Activated CD4-positive, alpha-beta T cell treated with anti-CD3 and anti-CD28 coated beads for 36 hours (primary cell): Measurements from ENCODE around the gene THAP4. TPM values are rescaled to one million over a fixed set of nuclear protein-coding genes. Genes with fewer than 3 reads are reported as not detected.
A peak's percentile ranks its signal among the peaks of the same experiment; 100 is the strongest.

Experiments
- ATAC-seq: fragments of 200-7000 bp; cut with Tn5 transposase; one replicate; pipeline ENCODE4 v1.10.0; 2021; ENCODE audit warnings: mild to moderate bottlenecking, moderate library complexity
- CTCF ChIA-PET: fragments of 350-600 bp; sonication (Branson Sonifier 250); formaldehyde crosslinking; loops from one replicate; lab custom pipeline; 2021; ENCODE audit warnings: antibody characterized with exemption; lab: Charles Lee
- POLR2A ChIA-PET: fragments of 350-600 bp; sonication (Branson Sonifier 250); formaldehyde crosslinking; loops from one replicate; lab custom pipeline; 2021; ENCODE audit warnings: antibody characterized with exemption, inconsistent platforms; lab: Charles Lee
- DNase-seq: peaks from one replicate; pipeline ENCODE4 v3.0.0-alpha.2; 2020
- H3K27ac Mint-ChIP-seq: one replicate; pipeline ENCODE4 v1.8.0; 2021; ENCODE audit warnings: mixed read lengths
- H3K27me3 Mint-ChIP-seq: one replicate; pipeline ENCODE4 v1.8.0; 2021; ENCODE audit warnings: mixed read lengths
- H3K36me3 Mint-ChIP-seq: one replicate; pipeline ENCODE4 v1.8.0; 2021; ENCODE audit warnings: low read depth, mixed read lengths
- H3K4me1 Mint-ChIP-seq: one replicate; pipeline ENCODE4 v1.8.0; 2021; ENCODE audit warnings: mixed read lengths
- H3K4me3 Mint-ChIP-seq: one replicate; pipeline ENCODE4 v1.8.0; 2021; ENCODE audit warnings: mild to moderate bottlenecking, moderate library complexity, mixed read lengths
- H3K9me3 Mint-ChIP-seq: one replicate; pipeline ENCODE4 v1.8.0; 2021; ENCODE audit warnings: low read depth, mixed read lengths
- intact Hi-C, 2 experiments: fragments of 100-400 bp; cut with DNase I in 1 of 2; cut with micrococcal nuclease in 1 of 2; formaldehyde crosslinking; loops; one replicate each; pipeline versions ENCODE4 v1.14.2 to v1.15.1; 2022 to 2024; cut with DNase I, micrococcal nuclease
- total RNA-seq, 2 experiments: library from RNA; stranded (reverse); gene quantifications; one replicate each; pipeline ENCODE4 v1.2.3, GENCODE V29; 2021

The THAP4 gene
- total RNA-seq, 2 experiments from 2014 or later: 42.5 to 54.1 TPM

DNA sequence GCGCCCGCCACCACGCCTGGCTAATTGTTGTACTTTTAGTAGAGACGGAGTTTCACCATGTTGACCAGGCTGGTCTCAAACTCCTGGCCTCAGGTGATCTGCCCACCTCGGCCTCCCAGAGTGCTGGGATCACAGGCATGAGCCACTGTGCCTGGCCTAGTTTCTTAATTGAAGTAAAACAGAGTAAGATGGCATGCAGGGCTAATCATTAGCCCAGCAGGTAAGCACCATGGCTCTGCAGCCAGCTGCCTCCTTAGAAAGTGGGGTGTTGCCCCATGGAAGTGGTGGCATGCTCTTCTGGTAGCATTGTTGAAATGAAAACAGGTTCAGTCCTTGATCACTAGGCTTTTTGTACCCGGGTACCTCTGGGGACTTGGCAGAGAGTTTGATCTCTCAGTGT is 13.0 kb upstream of the THAP4 start:
- peaks cover 15% of the 10 kb centered on the region for H3K36me3 Mint-ChIP-seq
- DNase-seq (no peak), ATAC-seq (no peak)
- ChIA-PET CTCF (interaction anchor here (0.6 kb wide), 1 partner anchor 95 kb away, joined by 3 read pairs; no protein-coding TSS in a partner anchor), POLR2A (no interaction called here)
- H3K4me1 Mint-ChIP-seq: peaks cover 9% of the 10 kb centered on the region
- no peaks in the 10 kb centered on the region for H3K27me3 Mint-ChIP-seq
- H3K27ac Mint-ChIP-seq: no peak overlapping the region
- no peaks in the 10 kb centered on the region for H3K9me3 Mint-ChIP-seq
- intact Hi-C loops: no loop called here
- H3K4me3 Mint-ChIP-seq: no peak overlapping the region

- DNase-seq (no peak), ATAC-seq (no peak)
- intact Hi-C loops: no loop called here
- Mint-ChIP-seq H3K27me3 (no peaks in the 10 kb centered on the region), H3K27ac (peak overlapping the region; percentile 47), H3K9me3 (no peaks in the 10 kb centered on the region), H3K4me1 (peaks cover 9% of the 10 kb centered on the region), H3K4me3 (no peak overlapping the region), H3K36me3 (peaks cover 12% of the 10 kb centered on the region)
- CTCF ChIA-PET: interaction anchor here (0.6 kb wide), 1 partner anchor 94 kb away, joined by 3 read pairs; no protein-coding TSS in a partner anchor
- POLR2A ChIA-PET: no interaction called here
These were observed 12.4 kb upstream of the THAP4 start for GRCh38 chr2:241649404-241649803.

DNA sequence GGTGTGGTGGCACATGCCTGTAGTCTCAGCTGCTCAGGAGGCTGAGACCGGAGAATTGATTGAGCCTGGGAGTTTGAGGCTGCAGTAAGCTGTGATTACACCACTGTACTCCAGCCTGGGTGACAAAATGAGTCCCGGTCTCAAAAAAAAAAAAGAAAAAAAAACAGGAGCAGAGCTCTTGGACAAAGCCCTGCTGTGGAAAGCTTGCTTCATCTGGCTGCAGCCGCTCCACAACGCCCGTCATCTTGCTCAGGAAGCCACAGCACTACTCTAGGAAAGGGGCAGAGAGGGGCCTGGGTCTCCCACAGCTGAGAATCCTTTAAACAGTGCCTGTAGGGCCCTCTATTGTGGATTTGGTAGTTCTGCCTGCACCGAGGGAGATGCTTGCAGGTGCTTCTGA is 11.5 kb upstream of the THAP4 start:
- Mint-ChIP-seq H3K4me3 (no peak overlapping the region), H3K27me3 (no peaks in the 10 kb centered on the region), H3K9me3 (no peaks in the 10 kb centered on the region), H3K4me1 (peaks cover 9% of the 10 kb centered on the region), H3K27ac (no peak overlapping the region), H3K36me3 (peaks cover 12% of the 10 kb centered on the region)
- no peak for DNase-seq
- POLR2A ChIA-PET: no interaction called here
- no peak for ATAC-seq
- intact Hi-C loops: no loop called here
- CTCF ChIA-PET: interaction anchor here (0.6 kb wide), 1 partner anchor 44 kb away, joined by 3 read pairs; no protein-coding TSS in a partner anchor

GRCh38 chr2:241645915-241646645 is 9.1 kb upstream of the THAP4 start:
- no peak for DNase-seq
- H3K4me1 Mint-ChIP-seq: peaks cover 19% of the 10 kb centered on the region
- ChIA-PET CTCF (interaction anchor here (0.5 to 1.1 kb wide), 2 partner anchors 88 to 231 kb away, joined by 3 read pairs; no protein-coding TSS in a partner anchor), POLR2A (interaction anchor here (0.6 kb wide), 1 partner anchor 53 kb away, joined by 3 read pairs; no protein-coding TSS in a partner anchor)
- H3K36me3 Mint-ChIP-seq: peaks cover 2% of the 10 kb centered on the region
- intact Hi-C loops: no loop called here
- no peaks in the 10 kb centered on the region for H3K9me3 Mint-ChIP-seq
- H3K27me3 Mint-ChIP-seq: no peaks in the 10 kb centered on the region
- no peak overlapping the region for H3K4me3 Mint-ChIP-seq
- ATAC-seq: no peak
- H3K27ac Mint-ChIP-seq: no peak overlapping the region

DNA sequence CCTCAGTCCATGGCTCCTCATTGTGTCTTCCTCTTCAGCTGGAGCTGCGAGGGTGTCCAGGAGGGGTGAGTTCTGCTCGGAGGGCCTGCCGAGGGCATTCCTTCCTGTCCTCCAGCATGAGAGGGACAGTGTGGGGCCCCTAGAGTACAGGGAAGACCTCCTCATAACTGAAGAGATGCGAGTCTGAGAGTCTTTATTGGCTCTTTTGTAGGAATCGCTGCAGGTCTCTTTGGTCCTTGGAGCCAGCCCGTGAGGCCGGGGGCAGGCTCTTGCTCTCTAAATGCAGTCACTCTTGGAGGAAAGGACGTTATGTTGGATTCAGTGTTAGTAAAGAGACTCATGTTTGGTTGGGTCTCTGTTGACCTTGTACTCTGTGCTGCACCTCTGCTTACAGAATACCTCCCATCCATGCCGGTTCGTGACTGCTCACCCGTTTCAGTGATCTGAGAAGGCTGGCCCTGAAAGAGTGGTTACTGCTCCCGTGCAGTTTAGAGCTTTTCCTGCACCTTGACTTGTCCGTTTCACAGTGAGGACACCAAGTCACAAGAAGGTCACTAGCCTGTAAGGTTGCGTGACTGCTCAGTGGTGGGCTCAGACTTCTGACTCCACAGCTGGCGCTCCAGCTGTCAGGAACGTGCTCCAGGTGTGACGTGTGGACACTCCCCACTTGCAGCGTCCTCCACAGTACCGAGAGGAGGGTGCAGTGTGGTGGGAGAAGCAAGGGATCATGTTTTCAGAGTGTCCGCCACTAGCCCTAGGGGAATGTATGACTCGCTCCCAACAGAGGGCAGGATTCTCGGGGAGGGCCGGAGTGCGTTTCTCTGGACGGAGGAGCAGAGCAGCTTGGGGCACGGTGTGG is 8.3 kb upstream of the THAP4 start:
- Mint-ChIP-seq H3K4me1 (peaks cover 27% of the 10 kb centered on the region), H3K36me3 (peaks cover 3% of the 10 kb centered on the region), H3K9me3 (no peaks in the 10 kb centered on the region), H3K27me3 (no peaks in the 10 kb centered on the region), H3K4me3 (no peak overlapping the region), H3K27ac (no peak overlapping the region)
- DNase-seq (no peak), ATAC-seq (no peak)
- ChIA-PET POLR2A (interaction anchor here (0.6 kb wide), 1 partner anchor 52 kb away, joined by 3 read pairs; no protein-coding TSS in a partner anchor), CTCF (interaction anchor here (1.1 kb wide), 1 partner anchor 88 kb away, joined by 3 read pairs; no protein-coding TSS in a partner anchor)
- intact Hi-C loops: no loop called here

GRCh38 chr2:241641631-241642030 is 4.7 kb upstream of the THAP4 start:
- H3K36me3 Mint-ChIP-seq: peaks cover 16% of the 10 kb centered on the region

GRCh38 chr2:241640165-241640795 is 3.3 kb upstream of the THAP4 start:
- Mint-ChIP-seq H3K4me3 (no peak overlapping the region), H3K9me3 (no peaks in the 10 kb centered on the region), H3K36me3 (peaks cover 16% of the 10 kb centered on the region), H3K4me1 (peaks cover 45% of the 10 kb centered on the region), H3K27ac (peak overlapping the region; percentile 37), H3K27me3 (no peaks in the 10 kb centered on the region)
- intact Hi-C loops: no loop called here
- POLR2A ChIA-PET: no interaction called here
- ATAC-seq (no peak), DNase-seq (no peak)
- CTCF ChIA-PET: interaction anchor here (0.6 kb wide), 1 partner anchor 131 kb away, joined by 5 read pairs; no protein-coding TSS in a partner anchor

More at GRCh38 chr2:241641631-241642030, 4.7 kb upstream of the THAP4 start:
- ChIA-PET POLR2A (interaction anchor here (0.6 to 1.0 kb wide), 2 partner anchors 57 to 353 kb away, joined by 3 to 8 read pairs; no protein-coding TSS in a partner anchor), CTCF (no interaction called here)
- intact Hi-C loops: no loop called here
- Mint-ChIP-seq H3K9me3 (no peaks in the 10 kb centered on the region), H3K27me3 (no peaks in the 10 kb centered on the region), H3K4me3 (no peak overlapping the region), H3K27ac (peak overlapping the region; percentile 69), H3K4me1 (peaks cover 43% of the 10 kb centered on the region)
- DNase-seq: no peak
- ATAC-seq: no peak

- Mint-ChIP-seq H3K27me3 (no peaks in the 10 kb centered on the region), H3K4me3 (peak overlapping the region; percentile 34), H3K4me1 (peaks cover 52% of the 10 kb centered on the region), H3K9me3 (no peaks in the 10 kb centered on the region), H3K36me3 (peaks cover 21% of the 10 kb centered on the region), H3K27ac (peak overlapping the region; percentile 37)
- no peak for ATAC-seq
- ChIA-PET CTCF (no interaction called here), POLR2A (no interaction called here)
- DNase-seq: no peak
- intact Hi-C loops: loop anchor here in 1 of 2 experiments (5.0 kb wide), 1 partner anchor 448 kb away; no protein-coding TSS in a partner anchor
These were observed 2.4 kb upstream of the THAP4 start for GRCh38 chr2:241639385-241639784.

DNA sequence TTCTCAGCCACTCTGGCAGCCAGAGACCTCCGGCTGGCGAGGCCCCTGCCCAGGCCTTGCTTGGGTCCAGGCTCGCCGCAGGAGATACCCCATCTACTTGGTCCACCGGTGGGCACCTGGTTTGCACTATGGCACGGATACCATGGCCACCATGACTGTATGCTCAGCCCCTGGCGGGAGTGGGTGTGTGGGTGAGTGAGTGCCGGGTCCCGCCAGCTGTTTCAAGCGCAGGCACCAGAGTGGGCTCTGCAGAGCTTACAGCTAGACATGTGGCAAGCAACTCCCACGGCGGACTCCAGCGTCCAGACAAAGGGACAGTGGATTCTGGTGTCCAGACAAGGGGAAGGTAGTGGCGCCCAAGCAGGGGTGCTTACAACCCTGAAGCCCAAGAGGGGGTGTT is 2.0 kb upstream of the THAP4 start:
- H3K4me1 Mint-ChIP-seq: peaks cover 52% of the 10 kb centered on the region
- peak overlapping the region; percentile 58 for H3K27ac Mint-ChIP-seq
- H3K36me3 Mint-ChIP-seq: peaks cover 21% of the 10 kb centered on the region

DNA sequence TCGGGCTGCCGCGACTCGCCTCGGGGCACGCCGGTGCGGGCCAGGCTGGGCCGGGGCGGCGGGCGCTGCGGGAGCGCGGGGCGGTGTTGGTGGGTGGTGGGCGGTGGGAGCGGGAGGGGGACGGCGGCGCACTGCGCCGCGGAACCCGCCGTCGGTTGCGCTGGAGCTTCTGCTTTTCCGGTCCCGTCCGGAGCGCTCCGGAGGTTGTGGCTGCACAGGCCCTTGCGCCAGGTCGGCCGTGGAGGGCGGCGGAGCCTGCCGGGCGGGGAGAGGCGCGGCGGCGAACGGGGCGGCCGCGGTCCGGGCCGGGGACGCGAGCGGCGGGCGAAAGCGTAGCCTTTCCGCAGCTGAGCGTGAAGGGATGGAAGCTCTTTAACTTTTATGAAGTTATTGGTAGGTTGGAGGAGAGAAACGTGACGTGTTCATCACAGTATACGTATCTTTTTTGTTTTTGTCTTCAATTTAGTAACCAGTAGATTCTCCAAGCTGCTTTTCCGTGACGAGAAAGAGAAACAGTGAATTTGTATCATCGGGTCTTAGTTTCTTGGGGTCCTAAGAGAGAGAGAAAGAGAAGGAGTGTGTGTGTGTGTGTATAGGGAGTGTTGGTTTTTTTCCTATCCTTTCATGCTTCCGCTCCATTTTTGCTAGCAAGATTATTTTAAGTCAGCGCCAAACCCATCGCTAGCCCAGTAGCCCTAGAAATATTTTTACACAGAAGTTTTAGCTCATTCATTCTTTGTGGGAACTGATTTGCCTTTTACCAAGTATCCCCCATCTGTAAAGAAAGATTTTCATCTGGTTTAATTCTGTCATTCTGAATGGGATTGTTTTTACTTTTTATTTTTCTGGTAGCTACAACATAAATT is 1.1 kb upstream of the THAP4 start:
- peak; percentile 72 for DNase-seq
- Mint-ChIP-seq H3K27me3 (no peaks in the 10 kb centered on the region), H3K27ac (peak overlapping the region; percentile 96), H3K4me1 (peaks cover 52% of the 10 kb centered on the region), H3K36me3 (peaks cover 25% of the 10 kb centered on the region), H3K9me3 (no peaks in the 10 kb centered on the region), H3K4me3 (peak overlapping the region; percentile 84)
- ATAC-seq: peak; percentile 21
- POLR2A ChIA-PET: interaction anchor here (0.7 to 1.6 kb wide), 3 partner anchors 48 to 490 kb away, joined by 3 to 9 read pairs (median 3); partner anchors contain the start of genes DTYMK and ING5
- CTCF ChIA-PET: interaction anchor here (0.7 to 1.3 kb wide), 5 partner anchors 20 to 489 kb away, joined by 3 to 4 read pairs (median 3); partner anchors contain the start of gene PASK
- intact Hi-C loops: loop anchor here (1.0 to 5.0 kb wide), 16 partner anchors 18 to 1077 kb away; partner anchors contain the start of genes DTYMK (in 2 of the 2), D2HGDH (in 1 of the 2), DUSP28 (in 1 of the 2) and FARP2 (in 1 of the 2)

More for the DNA sequence above, 2.0 kb upstream of the THAP4 start:
- Mint-ChIP-seq H3K27me3 (no peaks in the 10 kb centered on the region), H3K4me3 (peak overlapping the region; percentile 84), H3K9me3 (no peaks in the 10 kb centered on the region)
- ChIA-PET POLR2A (no interaction called here), CTCF (interaction anchor here (0.7 to 1.3 kb wide), 3 partner anchors 23 to 489 kb away, joined by 3 to 4 read pairs (median 4); partner anchors contain the start of gene PASK)
- DNase-seq (no peak), ATAC-seq (no peak)
- intact Hi-C loops: loop anchor here in 1 of 2 experiments (5.0 kb wide), 1 partner anchor 448 kb away; no protein-coding TSS in a partner anchor
